ENCODE measurements around the gene CPSF7.
"Not testable (repeated sequence)": the region's sequence is repeated elsewhere in the genome, so short reads cannot be mapped to it uniquely, and the experiment has no call there.

CPSF7 gene

DNA sequence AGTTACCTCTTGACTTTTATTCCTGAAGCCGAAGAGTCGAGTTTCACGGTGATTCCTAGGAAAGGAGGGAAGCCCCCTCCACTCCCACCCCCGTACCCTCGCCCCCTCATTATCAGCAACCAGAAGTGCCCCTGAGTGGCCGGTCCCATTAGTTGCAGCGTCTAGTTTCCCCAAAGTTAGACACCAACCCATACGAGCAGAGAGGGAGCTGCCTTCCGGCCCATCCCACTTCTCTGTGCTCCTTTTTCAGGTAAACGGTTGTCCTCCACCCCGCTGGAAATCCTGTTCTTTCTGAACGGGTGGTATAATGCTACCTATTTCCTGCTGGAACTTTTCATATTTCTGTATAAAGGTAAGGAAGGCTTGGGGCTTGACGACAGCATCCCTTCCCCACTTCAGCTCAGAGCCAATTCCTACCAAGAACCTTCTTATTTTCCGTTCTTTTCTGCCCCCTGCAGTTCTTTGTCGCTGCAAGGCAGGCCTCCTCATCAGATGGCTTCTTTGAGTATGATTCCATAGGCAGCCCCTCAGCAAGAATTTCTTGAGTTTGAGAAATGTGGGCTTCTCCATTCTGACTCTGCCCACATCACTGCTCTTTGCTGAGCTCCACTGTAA lies 36.7 kb downstream of the CPSF7 start:
- DNase-seq (ENCODE audit: low read depth): peak; percentile 26
- TF ChIP-seq, protein P1, sequence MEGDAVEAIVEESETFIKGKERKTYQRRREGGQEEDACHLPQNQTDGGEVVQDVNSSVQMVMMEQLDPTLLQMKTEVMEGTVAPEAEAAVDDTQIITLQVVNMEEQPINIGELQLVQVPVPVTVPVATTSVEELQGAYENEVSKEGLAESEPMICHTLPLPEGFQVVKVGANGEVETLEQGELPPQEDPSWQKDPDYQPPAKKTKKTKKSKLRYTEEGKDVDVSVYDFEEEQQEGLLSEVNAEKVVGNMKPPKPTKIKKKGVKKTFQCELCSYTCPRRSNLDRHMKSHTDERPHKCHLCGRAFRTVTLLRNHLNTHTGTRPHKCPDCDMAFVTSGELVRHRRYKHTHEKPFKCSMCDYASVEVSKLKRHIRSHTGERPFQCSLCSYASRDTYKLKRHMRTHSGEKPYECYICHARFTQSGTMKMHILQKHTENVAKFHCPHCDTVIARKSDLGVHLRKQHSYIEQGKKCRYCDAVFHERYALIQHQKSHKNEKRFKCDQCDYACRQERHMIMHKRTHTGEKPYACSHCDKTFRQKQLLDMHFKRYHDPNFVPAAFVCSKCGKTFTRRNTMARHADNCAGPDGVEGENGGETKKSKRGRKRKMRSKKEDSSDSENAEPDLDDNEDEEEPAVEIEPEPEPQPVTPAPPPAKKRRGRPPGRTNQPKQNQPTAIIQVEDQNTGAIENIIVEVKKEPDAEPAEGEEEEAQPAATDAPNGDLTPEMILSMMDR (IDR thresholded peaks at IDR 0.05; ENCODE audit: low read length, missing control alignments): peak; percentile 34
- peak overlapping the region; percentile 80 for H3K4me3 ChIP-seq (replicated peaks; ENCODE audit: low read depth, low read length)

DNA sequence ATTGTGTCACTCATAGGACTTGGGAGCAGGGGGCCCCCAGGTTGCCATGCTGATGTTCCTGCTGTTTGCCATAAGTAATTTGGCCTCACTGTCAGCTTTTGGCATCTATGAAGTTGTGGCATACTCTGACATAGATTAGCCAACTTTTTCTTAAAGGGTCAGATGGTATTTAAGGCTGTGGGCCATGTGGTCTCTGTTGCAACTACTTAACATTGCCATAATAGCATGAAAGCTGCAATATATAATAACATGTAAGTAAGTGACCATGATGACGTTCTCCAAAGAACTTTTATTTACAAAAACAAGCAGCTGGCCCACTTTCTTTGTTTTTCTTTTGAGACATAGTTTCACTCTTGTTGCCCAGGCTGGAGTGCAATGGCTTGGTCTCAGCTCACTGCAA lies 39.6 kb downstream of the CPSF7 start:
- TF ChIP-seq, protein P1 (IDR thresholded peaks at IDR 0.05; ENCODE audit: low read length, missing control alignments): no peak
- H3K4me3 ChIP-seq (replicated peaks; ENCODE audit: low read depth, low read length): no peak overlapping the region
- no peak for DNase-seq (ENCODE audit: low read depth)

DNA sequence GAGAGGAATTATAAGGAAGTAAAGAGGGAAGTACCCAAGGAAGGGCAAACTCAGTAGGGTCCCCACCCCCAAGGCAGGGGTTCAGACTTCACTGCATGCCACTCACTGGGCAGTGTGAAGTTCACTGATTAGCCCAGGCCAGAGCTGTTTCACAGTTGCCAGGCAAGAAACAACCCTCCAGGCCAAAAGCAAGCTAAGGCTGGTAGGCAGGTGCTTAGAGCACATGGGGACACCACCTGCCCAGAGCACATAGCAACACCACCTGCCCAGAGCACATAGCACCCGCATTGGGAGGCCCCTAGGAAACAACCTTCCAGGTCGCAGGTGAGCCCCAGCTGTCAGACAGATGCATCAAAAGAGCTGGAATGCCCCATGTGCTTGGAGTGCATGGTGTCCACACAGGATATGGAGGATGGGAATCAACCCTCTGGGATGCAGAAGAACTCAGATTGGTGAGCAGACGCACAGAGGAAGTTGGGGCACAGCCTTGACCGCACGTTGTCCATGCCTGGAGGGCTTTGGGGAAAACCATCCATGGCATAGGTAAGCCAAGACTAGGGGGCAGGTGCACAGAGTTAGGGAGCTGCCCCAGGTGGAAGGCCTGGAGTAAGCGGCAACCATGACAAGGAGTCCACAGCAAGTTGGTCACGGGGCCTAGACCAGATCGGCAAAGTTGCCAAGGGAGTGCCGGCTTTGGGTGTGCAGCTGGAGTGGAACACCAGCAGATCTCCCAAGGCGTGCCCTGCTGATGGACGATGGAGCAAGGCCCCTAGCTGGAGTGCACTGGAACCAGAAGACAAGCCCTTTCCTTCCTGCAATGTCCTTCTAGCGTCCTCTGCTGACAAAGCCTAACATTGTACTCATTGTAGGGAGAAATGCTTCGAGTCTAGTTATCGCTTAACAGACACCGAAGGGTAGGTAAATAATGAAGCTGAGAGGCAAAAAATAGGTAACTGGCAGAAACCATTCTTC lies 45.2 kb downstream of the CPSF7 start:
- no peak overlapping the region for H3K4me3 ChIP-seq (replicated peaks; ENCODE audit: low read depth, low read length)
- TF ChIP-seq, protein P1 (IDR thresholded peaks at IDR 0.05; ENCODE audit: low read length, missing control alignments): peak; percentile 42
- peak; percentile 42 for DNase-seq (ENCODE audit: low read depth)

DNA sequence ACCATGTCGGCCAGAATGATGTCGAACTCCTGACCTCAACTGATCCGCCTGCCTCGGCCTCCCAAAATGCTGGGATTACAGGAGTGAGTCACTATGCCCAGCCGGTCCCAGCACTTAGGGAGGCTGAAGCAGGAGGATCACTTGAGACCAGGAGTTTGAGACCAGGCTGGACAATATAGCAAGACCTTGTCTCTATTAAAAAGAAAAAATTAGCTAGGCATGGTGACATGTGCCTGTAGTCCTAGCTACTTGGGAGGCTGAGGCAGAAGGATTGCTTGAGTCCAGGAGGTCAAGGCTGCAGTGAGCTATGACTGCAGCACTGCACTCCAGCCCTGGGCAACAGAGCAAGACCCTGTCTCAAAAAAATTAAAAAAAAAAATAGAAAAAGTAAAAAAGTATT lies 45.9 kb downstream of the CPSF7 start:
- DNase-seq (ENCODE audit: low read depth); H3K4me3 ChIP-seq (replicated peaks; ENCODE audit: low read depth, low read length): not testable (repeated sequence)

DNA sequence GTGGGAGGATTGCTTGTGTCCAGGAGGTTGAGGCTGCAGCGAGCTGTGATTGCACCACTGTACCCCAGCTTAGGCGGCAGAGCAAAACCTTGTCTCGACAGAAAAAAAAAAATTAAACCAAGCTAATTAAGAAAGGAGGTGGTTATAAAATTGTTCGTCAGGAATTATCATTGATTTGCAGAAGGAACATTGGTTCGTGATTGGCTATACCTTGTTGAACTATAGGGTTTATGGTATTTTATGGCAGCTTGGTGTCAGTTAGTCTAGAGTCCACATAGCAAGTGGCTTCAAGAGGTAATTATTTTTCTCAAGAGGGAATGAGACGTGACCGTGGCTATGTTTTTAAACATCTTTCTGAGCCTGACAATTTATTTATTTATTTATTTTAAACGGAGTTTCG lies 48.9 kb downstream of the CPSF7 start:
- no peak for DNase-seq (ENCODE audit: low read depth)
- no peak overlapping the region for H3K4me3 ChIP-seq (replicated peaks; ENCODE audit: low read depth, low read length)
- TF ChIP-seq, protein P1 (IDR thresholded peaks at IDR 0.05; ENCODE audit: low read length, missing control alignments): no peak

DNA sequence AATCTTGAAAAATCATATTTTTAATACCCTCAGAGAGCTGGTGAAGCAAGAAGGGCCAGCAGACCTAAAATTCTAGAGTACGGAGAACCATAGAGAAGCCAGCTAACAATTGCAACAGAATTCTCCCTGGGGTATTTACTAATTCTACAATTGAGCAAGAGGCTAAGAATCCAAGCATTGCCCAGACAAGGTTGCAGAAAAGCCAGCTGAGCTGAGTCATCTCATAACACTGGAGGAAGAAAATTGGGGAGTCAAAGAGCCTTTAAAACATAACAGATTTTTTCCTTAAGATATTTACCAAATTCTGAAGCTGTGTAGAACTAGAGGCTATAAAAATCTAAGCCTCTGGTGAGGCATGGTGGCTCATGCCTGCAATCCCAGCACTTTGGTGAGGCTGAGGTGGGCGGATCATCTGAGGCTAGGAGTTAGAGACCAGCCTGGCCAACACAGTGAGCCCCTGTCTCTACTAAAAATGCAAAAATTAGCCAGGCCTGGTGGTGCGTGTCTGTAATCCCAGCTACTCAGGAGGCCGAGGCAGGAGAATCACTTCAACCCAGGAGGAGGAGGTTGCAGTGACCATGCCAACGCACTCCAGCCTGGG lies 51.0 kb downstream of the CPSF7 start:
- TF ChIP-seq, protein P1 (IDR thresholded peaks at IDR 0.05; ENCODE audit: low read length, missing control alignments): no peak
- DNase-seq (ENCODE audit: low read depth): peak; percentile 97
- no peak overlapping the region for H3K4me3 ChIP-seq (replicated peaks; ENCODE audit: low read depth, low read length)

DNA sequence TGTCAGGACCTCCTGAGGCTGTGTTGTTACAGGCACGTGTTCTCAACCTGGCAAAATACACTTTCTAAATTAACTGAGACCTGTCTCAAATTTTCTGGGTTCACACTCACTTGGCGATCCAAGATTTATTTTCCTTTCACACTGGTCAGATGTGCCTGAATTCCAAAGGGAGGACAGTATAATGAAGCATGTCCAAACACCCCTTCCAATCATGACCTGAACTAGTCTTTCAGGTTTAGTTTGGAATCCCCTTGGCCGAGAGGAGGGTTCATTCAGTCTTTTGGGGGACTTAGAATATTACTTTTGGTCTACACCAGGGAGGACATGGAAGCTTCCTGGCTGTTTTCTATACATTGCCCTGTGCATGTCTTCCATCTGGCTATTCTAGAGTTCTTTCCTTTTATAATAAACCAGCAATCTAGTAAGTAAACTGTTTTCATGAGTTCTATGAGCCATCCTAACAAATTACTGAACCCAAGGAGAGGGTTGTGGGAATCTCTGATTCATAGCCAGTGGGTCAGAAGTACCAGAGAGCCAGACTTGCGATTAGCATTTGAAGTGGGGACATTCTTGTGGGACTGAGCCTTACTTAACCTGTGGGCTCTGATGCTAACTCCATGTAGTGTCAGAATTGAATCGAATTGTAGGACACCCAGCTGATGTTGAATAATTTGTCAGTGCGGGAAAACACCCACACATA lies 52.2 kb downstream of the CPSF7 start:
- TF ChIP-seq, protein P1 (IDR thresholded peaks at IDR 0.05; ENCODE audit: low read length, missing control alignments): no peak
- no peak overlapping the region for H3K4me3 ChIP-seq (replicated peaks; ENCODE audit: low read depth, low read length)
- no peak for DNase-seq (ENCODE audit: low read depth)

All from fibroblast of pulmonary artery (primary cell).